HT-29 (cell line): Measurements from ENCODE around the gene FZD7. TPM values are rescaled to one million over a fixed set of nuclear protein-coding genes. Genes with fewer than 3 reads are reported as not detected.

Source experiments
- DNase-seq: peaks from one replicate; pipeline ENCODE4 v3.0.0-alpha.2; 2015; ENCODE audit warnings: low spot score
- total RNA-seq: library from RNA; depleted of rRNA; stranded (reverse); fragments of >200 nt; shearing (Covaris generic); gene quantifications from 2 replicates; pipeline ENCODE4 v1.2.3, GENCODE V29; 2014; rRNA removed

FZD7 gene
- total RNA-seq, 1 experiment from 2014 or later = 18.2 TPM

- DNase-seq = no peak
Measured at GRCh38 chr2:202067589-202067988, 33.9 kb downstream of the FZD7 start.

- no peak for DNase-seq
Measured at GRCh38 chr2:202069170-202070067, 35.8 kb downstream of the FZD7 start.

- DNase-seq = no peak
Measured at GRCh38 chr2:202071107-202071506, 37.5 kb downstream of the FZD7 start.

GRCh38 chr2:202072226-202072625 is 38.6 kb downstream of the FZD7 start:
- no peak for DNase-seq

- peak; percentile 20 for DNase-seq
Measured at GRCh38 chr2:202072737-202073401, 39.2 kb downstream of the FZD7 start, which contains the start of gene KIAA2012. TSS of gene KIAA2012 (plus strand) at chr2:202073255. CDS start at chr2:202073628, 373 bp downstream.

DNA sequence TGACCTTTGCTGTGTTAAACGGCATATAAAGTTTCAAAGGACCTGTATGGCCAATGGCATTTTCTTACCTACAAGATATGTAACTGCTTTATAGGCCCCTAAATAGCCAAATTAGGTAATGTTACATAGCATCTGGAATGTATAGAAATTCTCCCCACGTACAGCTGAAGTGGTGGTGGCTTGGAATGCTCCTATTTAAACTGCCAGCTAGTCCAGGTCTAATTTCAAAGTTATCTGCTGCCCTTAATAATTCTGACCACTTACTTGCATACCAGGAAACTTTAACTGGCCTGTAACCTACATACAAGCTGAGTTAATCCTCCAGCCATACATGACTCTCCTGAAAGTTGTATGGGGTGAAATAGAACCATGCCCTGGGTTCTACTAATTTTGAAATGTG is 40.7 kb downstream of the FZD7 start:
- no peak for DNase-seq

DNA sequence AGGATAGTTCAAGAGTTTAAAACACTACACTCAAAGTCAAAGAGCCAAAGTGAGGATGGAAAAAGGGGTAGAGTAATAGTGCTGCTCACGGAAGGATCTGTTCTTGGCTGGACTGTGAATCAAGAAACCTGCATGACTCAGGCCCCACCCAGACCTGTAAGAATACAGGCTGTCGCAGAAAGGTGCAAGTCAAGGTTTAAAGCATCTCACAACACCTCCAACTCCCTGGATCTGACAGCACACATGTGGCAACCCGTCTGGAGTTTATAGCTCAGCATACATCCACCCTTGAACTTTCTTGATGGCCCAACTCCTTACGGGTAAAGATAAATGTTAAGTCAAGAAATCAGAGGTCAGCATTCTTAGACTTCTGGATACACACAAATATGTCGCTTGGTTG is 45.7 kb downstream of the FZD7 start:
- DNase-seq = no peak

DNA sequence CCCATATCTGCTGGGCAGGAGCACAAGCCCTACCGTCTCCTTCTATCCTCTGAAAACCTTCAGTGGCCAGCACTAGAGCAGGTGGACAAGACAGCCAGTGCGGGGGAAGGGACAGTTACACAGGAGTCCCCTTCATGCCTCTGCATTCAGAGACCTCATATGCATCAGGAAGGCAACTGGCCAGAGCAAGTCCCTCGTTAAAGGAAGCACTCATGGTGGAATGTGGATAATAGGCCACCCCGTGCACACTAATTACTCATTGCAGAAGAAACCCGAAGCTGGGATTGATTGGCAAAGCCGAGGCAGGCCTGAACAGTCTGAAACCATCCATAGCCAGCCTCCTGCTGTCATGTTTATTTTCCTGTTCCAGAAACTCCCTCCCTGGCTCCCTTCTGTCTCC is 50.6 kb downstream of the FZD7 start:
- no peak for DNase-seq

Other genes with a start within 250 kb of the FZD7 start
- not detected in 2 replicates for gene CDK15, start 227.3 kb upstream of the FZD7 start, total RNA-seq
- gene KIAA2012, start 39.4 kb downstream of the FZD7 start, total RNA-seq = 0.05 TPM in 1 of 2 replicates, not detected in the other
- 67.3 and 69.5 TPM in 2 replicates for gene SUMO1, start 204.7 kb downstream of the FZD7 start, total RNA-seq
- gene NOP58, start 231.9 kb downstream of the FZD7 start, total RNA-seq = 67.2 and 73.4 TPM in 2 replicates